Stimulated activated naive CD8-positive, alpha-beta T cell treated with anti-CD3 and anti-CD28 coated beads, Interleukin-15, Interleukin-2, amounts not matched to agents 100 U/mL and 50 U/mL, for 24 hours (primary cell): Measurements from ENCODE around the gene CRISP1.
A peak's percentile ranks its signal among the peaks of the same experiment; 100 is the strongest.
"Not testable (repeated sequence)": the region's sequence is repeated elsewhere in the genome, so short reads cannot be mapped to it uniquely, and the experiment has no call there.

Experiments used
- ATAC-seq: fragments of 150-1000 bp; cut with Tn5 transposase; one replicate; pipeline ENCODE4 v1.10.0; 2021
- DNase-seq: peaks from one replicate; pipeline ENCODE4 v3.0.0; 2021

Gene CRISP1

DNA sequence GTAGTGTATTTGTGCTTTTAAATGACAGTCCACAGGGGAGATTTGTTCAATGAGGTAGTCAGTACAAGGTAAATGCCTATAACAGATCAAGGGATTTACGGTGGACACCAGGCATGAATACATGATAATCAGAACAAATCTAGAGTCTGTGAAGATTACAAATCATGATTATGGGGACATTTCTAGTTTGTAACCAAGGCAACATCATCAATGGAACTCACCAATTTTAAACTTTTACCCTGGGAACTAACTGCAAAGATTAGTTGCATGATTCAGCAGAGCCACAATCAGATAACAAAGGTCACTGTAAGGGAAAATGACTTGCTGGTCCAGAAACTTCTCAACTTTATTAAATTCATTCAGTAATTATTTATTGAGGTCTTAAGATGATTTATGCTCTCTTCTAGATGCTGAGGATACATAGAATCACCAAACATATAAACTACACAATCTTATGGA lies at the start of gene CRISP1:
Gene CRISP1 (minus strand): TSS at position 51 of the 459 bp plus-strand sequence. CDS start 9,135 bp downstream, outside the sequence.
- ATAC-seq (no peak), DNase-seq (no peak)

DNA sequence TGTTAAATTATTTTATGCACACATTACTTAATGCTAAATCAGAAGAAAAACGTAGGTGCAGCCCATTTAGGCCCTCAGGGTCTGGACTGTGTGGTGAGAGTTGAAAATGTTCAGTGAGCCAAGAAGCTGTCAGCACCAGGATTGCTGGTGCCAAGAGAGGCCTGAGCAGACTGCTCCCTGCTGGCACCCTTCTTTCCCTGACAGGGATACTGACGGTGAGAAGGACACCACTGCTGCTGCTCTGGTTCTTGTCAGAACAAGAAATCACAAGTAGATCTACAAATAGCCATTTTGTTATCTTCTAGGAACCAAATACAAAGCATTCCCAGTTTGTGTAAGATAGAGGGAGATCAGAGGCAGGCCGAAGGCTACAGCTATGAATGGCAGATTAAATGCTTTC lies 48.7 kb upstream of the CRISP1 start:
- DNase-seq, result no peak
- ATAC-seq, result no peak

DNA sequence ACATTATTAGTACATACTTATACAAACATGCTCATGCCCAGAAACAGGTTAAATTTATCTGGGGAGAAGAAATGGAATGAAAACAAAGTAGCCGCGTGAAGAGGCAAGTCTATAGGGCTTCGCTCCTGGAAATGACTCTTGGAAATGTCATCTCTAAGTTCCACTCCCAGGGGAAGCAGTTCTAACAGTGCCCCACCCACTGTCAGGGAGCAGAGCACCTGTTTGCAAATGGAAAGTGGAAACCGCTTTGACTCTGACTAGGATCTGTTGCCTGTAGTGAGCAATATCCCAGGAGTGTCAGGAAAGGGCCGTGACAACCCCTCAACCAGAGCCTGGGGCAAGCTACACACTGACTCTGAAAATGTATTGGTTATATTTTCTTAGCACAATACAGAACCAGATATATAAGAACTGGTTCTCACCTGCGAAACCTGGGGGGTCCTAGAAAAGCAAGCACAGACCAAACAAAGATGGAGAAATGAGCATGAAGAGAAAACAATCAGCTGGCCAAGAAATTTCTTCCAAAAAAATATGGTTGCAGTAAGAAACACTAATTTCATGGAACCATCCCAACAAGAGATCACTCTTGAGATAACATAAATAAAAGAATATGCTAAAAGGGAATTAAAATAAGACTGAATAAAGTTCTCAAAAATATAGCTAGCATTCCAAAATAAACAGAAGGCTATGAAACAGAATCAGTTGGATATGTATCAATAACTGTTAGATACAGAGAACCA lies 47.5 kb upstream of the CRISP1 start:
- DNase-seq (no peak), ATAC-seq (no peak)

DNA sequence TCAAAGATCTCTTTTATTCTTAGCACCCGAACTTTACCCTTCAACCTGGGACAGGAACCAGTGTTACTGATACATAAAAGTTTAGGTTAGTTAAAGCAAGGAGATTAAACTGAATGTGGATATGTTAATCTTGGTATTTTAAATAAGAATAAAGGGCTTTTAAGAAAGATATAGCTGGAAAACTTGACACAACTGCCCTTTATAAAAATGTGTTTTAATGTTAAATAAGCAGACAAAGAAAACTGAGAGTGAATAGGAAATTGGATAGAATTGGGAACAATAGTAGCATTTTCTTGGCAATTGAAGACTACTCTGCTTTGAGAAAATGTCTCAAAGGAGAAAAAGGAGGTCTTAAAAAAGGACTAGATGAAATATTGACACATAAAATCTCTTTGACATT lies 45.9 kb upstream of the CRISP1 start:
- DNase-seq (no peak), ATAC-seq (no peak)

GRCh38 chr6:49911252-49911651 lies 44.9 kb upstream of the CRISP1 start:
- DNase-seq, result no peak
- ATAC-seq, result no peak

DNA sequence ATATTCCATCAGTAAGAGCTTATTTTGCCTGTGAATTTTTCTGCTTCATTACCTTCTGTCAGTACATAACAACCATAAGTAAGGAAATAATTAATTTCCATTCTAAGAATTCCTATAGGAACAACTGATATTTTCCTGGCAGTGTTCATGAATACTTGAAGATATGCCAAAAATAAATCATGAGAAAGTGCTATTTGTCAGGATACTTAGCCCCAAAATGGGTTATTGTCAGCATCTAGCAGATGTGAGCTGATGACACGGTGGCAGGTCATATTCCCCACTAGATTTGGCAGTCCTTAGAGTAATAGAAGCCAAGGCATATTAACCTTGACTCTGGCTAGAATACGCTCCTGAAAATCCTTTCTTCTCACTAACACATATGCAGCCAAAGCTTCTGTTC lies 43.2 kb upstream of the CRISP1 start:
- ATAC-seq (no peak), DNase-seq (no peak)

DNA sequence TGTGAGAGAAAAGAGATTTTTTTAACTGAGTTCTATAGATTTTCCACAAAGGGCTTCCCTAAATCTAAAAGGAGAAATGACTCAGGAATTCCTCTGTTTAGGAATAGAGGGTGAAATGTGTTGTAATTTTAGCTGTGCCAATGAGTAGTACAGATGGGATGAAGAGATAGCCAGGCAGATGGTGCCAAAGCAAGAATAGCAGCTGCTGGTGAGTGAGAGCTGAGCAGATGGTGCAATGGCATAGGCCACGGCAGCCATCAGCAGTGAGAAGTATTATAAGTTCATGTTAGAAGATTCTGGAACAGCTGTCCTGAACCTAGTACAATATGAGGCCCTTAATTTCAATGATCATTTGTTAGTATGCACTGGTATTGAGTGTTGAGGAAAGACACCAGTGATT lies 40.2 kb upstream of the CRISP1 start:
- DNase-seq, result no peak
- ATAC-seq, result no peak

GRCh38 chr6:49905296-49905695 lies 39.0 kb upstream of the CRISP1 start:
- no peak for DNase-seq

DNA sequence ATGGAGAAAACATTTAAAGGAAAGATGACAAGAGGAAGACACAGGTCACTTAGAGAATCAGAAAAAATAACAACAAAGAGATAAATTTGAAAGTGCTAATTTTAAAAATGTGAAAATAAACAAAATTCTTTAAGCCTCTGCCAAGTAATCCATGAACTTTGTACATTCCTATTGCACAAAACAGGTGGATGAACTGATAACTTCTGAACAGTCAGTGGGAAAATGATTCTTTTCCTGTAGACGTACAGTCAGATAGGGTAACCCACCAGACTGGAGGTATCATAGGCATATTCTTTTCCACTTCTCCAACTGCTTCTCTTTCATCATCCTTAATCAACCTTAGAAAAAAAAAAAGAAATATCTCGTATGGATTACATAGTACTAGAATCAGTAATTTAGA lies 36.5 kb upstream of the CRISP1 start:
- DNase-seq (no peak), ATAC-seq (no peak)

More at GRCh38 chr6:49905296-49905695, 39.0 kb upstream of the CRISP1 start:
- ATAC-seq, result no peak

DNA sequence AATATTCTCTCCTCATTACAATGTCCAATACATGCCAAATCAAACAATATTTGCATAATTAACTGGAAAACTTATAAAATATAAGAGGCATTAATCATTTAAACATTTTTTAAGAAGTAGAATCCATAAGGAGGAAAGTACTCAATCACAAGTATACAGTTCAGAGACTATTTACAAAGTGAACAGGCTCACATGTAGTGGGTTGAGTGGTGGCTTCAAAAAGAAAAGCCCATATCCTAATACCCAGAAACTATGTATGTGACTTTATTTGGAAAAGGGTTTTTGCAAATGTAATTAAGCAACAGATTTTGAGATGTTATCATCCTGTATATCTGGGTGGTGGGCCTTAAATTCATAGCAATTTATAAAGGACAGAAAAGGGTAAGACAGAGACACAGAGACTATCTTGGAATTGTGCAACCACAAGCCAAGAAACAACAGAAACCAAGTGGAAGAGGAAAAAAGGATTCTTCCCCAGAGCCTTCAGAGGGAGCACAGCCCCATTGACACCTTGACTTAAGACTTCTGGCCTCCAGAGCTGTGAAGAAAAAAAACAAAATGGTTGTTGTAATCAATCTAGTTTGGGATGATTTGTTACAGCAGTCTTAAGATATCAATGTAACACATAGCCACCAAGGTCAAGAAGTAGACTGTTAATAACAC lies 32.7 kb upstream of the CRISP1 start:
- DNase-seq, result no peak
- no peak for ATAC-seq

DNA sequence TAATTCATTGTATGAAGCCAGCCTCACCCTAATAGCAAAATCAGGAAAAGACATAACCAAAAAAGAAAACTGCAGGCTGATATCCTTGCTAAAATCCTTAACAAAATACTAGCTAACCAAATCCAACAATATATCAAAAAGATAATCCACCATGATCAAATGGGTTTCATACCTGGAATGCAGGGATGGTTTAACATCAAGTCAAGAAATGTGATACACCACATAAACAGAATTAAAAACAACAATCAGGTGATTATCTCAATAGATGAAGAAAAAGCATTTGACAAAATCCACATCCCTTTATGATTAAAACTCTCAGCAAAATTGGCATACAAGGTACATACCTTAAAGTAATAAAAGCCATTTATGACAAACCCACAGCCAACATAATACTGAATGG lies 29.2 kb upstream of the CRISP1 start:
- not testable (repeated sequence) for ATAC-seq, DNase-seq

GRCh38 chr6:49892280-49892679 lies 25.9 kb upstream of the CRISP1 start:
- ATAC-seq (no peak), DNase-seq (no peak)

- DNase-seq, result no peak
- no peak for ATAC-seq
These were observed 24.7 kb upstream of the CRISP1 start for GRCh38 chr6:49890988-49891387.

- DNase-seq (no peak), ATAC-seq (no peak)
These were observed 22.6 kb upstream of the CRISP1 start for GRCh38 chr6:49888742-49889431.

DNA sequence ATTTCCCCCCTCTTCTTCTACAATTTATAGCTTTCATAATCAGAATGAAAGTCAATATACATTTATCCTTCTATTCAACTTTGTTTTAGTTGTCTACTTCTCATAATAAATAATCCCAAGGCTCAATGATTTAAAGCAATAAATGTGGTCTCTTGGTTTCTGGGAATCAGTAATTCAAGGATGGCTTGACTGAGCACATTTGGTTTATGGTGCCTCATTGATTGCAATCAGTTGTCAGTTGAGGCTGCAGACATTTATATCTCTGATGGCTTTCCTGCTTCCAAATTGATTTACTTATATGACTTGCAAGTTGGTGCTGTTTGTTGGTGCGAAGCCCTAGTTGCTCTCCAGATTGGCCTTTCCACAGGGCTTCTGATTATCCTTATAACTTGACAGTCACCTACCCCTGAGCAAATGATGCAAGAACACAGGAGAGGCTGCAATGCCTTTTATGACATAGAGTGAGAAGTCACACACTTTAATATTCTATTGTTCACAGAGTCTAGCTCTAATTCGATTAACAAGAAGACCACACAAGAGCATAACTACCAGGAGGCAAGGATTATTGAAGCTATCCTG lies 2.7 kb upstream of the CRISP1 start:
- DNase-seq, result no peak
- ATAC-seq, result no peak

GRCh38 chr6:49856282-49856681 lies 10.1 kb downstream of the CRISP1 start:
- no peak for DNase-seq
- no peak for ATAC-seq

GRCh38 chr6:49855221-49855620 lies 11.1 kb downstream of the CRISP1 start:
- no peak for DNase-seq

GRCh38 chr6:49852975-49853374 lies 13.4 kb downstream of the CRISP1 start:
- DNase-seq (no peak), ATAC-seq (no peak)

More at GRCh38 chr6:49855221-49855620, 11.1 kb downstream of the CRISP1 start:
- no peak for ATAC-seq

- ATAC-seq (peak; percentile 36), DNase-seq (no peak)
These were observed 17.0 kb downstream of the CRISP1 start for GRCh38 chr6:49849213-49849907.

DNA sequence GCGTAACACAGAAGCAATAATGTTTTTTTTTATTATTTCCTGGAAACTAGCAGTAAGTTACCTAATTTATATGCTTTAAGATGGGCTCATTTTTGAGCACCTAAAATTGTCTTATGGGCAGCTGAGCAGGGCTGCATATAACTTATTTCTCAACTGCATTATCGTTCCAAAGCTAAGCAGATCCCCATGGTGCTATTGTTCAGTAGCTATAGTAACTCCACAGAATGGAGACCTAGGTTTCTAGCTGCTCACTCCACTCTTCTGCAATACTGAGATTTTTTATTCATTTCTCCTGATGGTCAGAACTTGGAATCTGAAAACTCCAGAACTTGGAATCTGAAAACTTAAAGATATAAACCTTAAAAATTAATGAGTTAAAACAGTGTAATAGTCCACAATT lies 18.7 kb downstream of the CRISP1 start:
- ATAC-seq, result no peak
- no peak for DNase-seq

DNA sequence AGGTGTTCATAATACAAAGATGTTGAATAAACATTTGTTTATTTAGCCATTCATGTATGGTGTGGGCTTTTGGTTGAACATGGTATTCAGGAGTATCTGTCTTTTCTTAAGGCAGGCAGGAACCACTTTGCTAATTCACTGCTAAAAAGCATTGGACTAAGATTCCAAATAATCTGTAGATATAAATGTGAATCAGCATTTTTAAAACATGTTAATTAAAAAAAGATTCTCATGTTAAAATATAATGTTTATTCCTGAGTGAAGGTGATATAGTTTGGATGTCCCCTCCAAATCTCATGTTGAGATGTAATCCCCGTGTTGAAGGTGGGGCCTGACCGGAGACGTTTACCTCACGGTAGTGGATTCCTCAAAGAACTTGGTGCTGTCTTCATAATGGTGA lies 19.3 kb downstream of the CRISP1 start:
- ATAC-seq, result no peak
- no peak for DNase-seq

DNA sequence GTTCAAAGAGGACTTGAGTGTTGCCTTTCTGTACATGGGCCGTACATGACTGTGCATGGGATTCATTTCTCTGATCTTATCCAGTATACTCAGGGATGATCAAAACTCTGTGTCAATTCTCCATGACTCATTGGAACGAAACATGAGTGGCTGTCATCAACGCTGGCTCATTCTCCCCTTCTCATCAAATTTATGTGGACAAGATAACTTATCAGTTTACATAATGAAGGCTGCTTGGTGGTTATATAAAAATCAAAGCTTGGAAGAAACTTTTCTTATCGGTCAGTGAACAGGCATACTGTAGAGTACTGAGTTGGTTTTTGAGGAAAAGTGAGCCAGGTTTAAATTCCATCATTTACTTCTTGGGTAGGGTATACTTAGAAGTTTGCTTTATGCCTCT lies 24.9 kb downstream of the CRISP1 start:
- ATAC-seq (no peak), DNase-seq (no peak)
